Activated CD8-positive, alpha-beta memory T cell treated with anti-CD3 and anti-CD28 coated beads, Interleukin-2, amount 10 ng/mL, durations not matched to agents 7 days and 5 days (primary cell): Measurements from ENCODE around the gene FOXN1. TPM values are rescaled to one million over a fixed set of nuclear protein-coding genes. Genes with fewer than 3 reads are reported as not detected.

Experiments
- ATAC-seq: fragments of 150-1000 bp; cut with Tn5 transposase; one replicate; pipeline ENCODE4 v1.10.0; 2021; ENCODE audit warnings: moderate library complexity
- CTCF ChIA-PET: fragments of 350-600 bp; sonication (Branson Sonifier 250); formaldehyde crosslinking; loops from one replicate; lab custom pipeline; 2021; ENCODE audit warnings: antibody characterized with exemption; lab: Charles Lee
- DNase-seq: peaks from one replicate; pipeline ENCODE4 v3.0.0-alpha.2; 2020
- H3K27ac Mint-ChIP-seq: one replicate; pipeline ENCODE4 v1.8.0; 2021; ENCODE audit warnings: mild to moderate bottlenecking, mixed read lengths
- H3K27me3 Mint-ChIP-seq: one replicate; pipeline ENCODE4 v1.8.0; 2021; ENCODE audit warnings: mixed read lengths
- H3K36me3 Mint-ChIP-seq: one replicate; pipeline ENCODE4 v1.8.0; 2021; ENCODE audit warnings: mild to moderate bottlenecking, mixed read lengths
- H3K4me1 Mint-ChIP-seq: one replicate; pipeline ENCODE4 v1.8.0; 2021; ENCODE audit warnings: mixed read lengths
- H3K4me3 Mint-ChIP-seq: one replicate; pipeline ENCODE4 v1.8.0; 2021; ENCODE audit warnings: mild to moderate bottlenecking, moderate library complexity, mixed read lengths
- H3K9me3 Mint-ChIP-seq: one replicate; pipeline ENCODE4 v1.8.0; 2022; ENCODE audit warnings: low read depth, mixed read lengths
- total RNA-seq, 2 experiments: library from RNA; stranded (reverse); gene quantifications; one replicate each; pipeline ENCODE4 v1.2.3, GENCODE V29; 2021

The FOXN1 gene
- total RNA-seq, 2 experiments from 2014 or later: not detected

- Mint-ChIP-seq H3K27me3 (no peaks in the 10 kb centered on the region), H3K4me1 (peaks cover 43% of the 10 kb centered on the region), H3K9me3 (no peaks in the 10 kb centered on the region), H3K36me3 (peaks cover 35% of the 10 kb centered on the region), H3K4me3 (peak within 1 kb of the TSS; percentile 78), H3K27ac (peak within 1 kb of the TSS; percentile 71)
- DNase-seq: peak; percentile 84
- CTCF ChIA-PET: interaction anchor here (1.0 to 2.1 kb wide), 2 partner anchors 19 to 20 kb away, joined by 3 to 11 read pairs; partner anchors contain the start of gene PIGS
- peak; percentile 88 for ATAC-seq
Observed at GRCh38 chr17:28552176-28552999, 46.2 kb downstream of the FOXN1 start, which contains the start of gene UNC119. UNC119 (minus strand) TSS chr17:28552624; CDS start chr17:28552557, 67 bp downstream.

GRCh38 chr17:28553000-28553505 is 46.9 kb downstream of the FOXN1 start:
- H3K36me3 Mint-ChIP-seq: peaks cover 33% of the 10 kb centered on the region
- DNase-seq: no peak
- H3K27ac Mint-ChIP-seq: peak overlapping the region; percentile 41
- no peak for ATAC-seq
- CTCF ChIA-PET: interaction anchor here (0.7 to 1.8 kb wide), 4 partner anchors 17 to 136 kb away, joined by 3 to 10 read pairs (median 5); no protein-coding TSS in a partner anchor
- H3K4me3 Mint-ChIP-seq: peak overlapping the region; percentile 78
- H3K4me1 Mint-ChIP-seq: peaks cover 45% of the 10 kb centered on the region
- H3K27me3 Mint-ChIP-seq: no peaks in the 10 kb centered on the region
- no peaks in the 10 kb centered on the region for H3K9me3 Mint-ChIP-seq

- DNase-seq (no peak), ATAC-seq (no peak)
- Mint-ChIP-seq H3K27ac (no peak overlapping the region), H3K4me3 (no peak overlapping the region), H3K4me1 (peaks cover 37% of the 10 kb centered on the region), H3K9me3 (no peaks in the 10 kb centered on the region), H3K36me3 (peaks cover 39% of the 10 kb centered on the region), H3K27me3 (no peaks in the 10 kb centered on the region)
- CTCF ChIA-PET: interaction anchor here (1.8 kb wide), 1 partner anchor 16 kb away, joined by 10 read pairs; no protein-coding TSS in a partner anchor
Observed at GRCh38 chr17:28554565-28554964, 48.4 kb downstream of the FOXN1 start.

- Mint-ChIP-seq H3K4me1 (peaks cover 32% of the 10 kb centered on the region), H3K27ac (no peak overlapping the region), H3K4me3 (no peak overlapping the region), H3K27me3 (no peaks in the 10 kb centered on the region), H3K9me3 (no peaks in the 10 kb centered on the region), H3K36me3 (peaks cover 44% of the 10 kb centered on the region)
- no peak for ATAC-seq
- DNase-seq: no peak
- CTCF ChIA-PET: no interaction called here
Observed at GRCh38 chr17:28555022-28555421, 48.9 kb downstream of the FOXN1 start.

DNA sequence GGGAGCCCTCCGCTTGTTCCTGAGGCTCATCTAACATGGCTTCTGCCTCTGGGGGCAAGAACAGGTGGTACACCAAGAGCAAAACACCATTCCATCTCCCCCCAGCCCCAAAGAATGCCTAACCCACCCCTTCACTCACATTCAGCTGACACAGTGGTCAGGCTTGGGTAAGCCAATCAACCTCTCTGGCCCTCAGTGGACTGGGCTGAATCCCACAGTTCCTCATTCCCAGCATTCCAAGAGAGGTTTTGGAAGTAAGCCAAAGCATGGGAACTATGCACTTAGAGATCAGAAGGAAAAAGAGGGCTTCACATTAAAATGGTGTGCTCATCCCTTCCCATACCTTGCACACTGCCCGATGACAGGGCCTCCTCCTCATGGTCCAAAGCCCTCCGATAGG is 57.3 kb downstream of the FOXN1 start:
- Mint-ChIP-seq H3K4me1 (peaks cover 17% of the 10 kb centered on the region), H3K9me3 (no peaks in the 10 kb centered on the region), H3K36me3 (peaks cover 42% of the 10 kb centered on the region), H3K27ac (no peak overlapping the region), H3K4me3 (no peak overlapping the region), H3K27me3 (no peaks in the 10 kb centered on the region)
- CTCF ChIA-PET: no interaction called here
- no peak for DNase-seq
- no peak for ATAC-seq

DNA sequence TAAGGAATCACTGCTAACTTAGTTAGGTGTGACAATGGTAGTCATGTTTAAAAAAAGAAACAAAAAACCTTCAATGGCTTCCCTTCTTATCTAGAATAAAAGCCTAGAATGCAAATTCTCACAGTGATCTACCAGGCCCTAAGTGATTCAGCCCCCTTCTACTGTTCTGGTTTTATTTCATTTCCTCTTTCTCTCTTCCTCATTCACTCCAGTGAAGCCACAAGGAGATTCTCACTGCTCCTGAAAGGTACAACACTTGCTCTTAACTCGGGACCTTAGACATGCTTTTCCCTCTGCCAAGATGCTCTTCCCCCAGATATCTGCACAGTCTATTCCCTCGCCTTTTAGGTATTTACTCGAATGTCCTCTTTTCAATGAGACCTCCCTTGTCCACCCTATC is 61.5 kb downstream of the FOXN1 start:
- Mint-ChIP-seq H3K27me3 (no peaks in the 10 kb centered on the region), H3K27ac (peak overlapping the region; percentile 43), H3K4me3 (no peak overlapping the region), H3K9me3 (no peaks in the 10 kb centered on the region), H3K4me1 (peaks cover 38% of the 10 kb centered on the region), H3K36me3 (peaks cover 34% of the 10 kb centered on the region)
- ATAC-seq (no peak), DNase-seq (no peak)
- CTCF ChIA-PET: interaction anchor here (1.1 kb wide), 1 partner anchor 18 kb away, joined by 4 read pairs; no protein-coding TSS in a partner anchor

DNA sequence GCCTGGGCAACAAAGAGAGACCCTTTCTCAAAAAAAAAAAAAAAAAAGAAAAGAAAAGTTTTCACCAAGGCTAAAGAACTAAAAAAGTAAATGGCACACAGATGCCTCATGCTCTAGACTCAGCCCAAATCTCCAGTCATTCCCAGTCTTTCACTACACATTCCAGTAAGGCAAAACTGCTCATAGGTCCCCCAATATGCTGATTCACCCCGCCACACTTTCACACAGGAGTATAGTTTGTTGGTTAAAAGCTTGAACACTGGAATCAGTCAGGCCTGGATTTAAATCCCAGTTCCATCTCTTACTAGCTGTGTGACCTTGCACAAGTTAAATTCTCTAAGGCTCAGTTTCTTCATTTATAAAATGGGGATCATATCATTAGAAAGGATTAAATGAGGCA is 63.3 kb downstream of the FOXN1 start:
- Mint-ChIP-seq H3K36me3 (peaks cover 29% of the 10 kb centered on the region), H3K9me3 (no peaks in the 10 kb centered on the region), H3K27ac (peak overlapping the region; percentile 34), H3K4me3 (peak overlapping the region; percentile 86), H3K4me1 (peaks cover 41% of the 10 kb centered on the region), H3K27me3 (no peaks in the 10 kb centered on the region)
- ATAC-seq (no peak), DNase-seq (no peak)
- CTCF ChIA-PET: interaction anchor here (0.7 to 3.6 kb wide), 6 partner anchors 8 to 212 kb away, joined by 3 to 22 read pairs (median 4); partner anchors contain the start of gene POLDIP2

- H3K4me1 Mint-ChIP-seq: peaks cover 46% of the 10 kb centered on the region
- ATAC-seq (peak; percentile 55), DNase-seq (peak; percentile 70)
- H3K27me3 Mint-ChIP-seq: no peaks in the 10 kb centered on the region
- CTCF ChIA-PET: interaction anchor here (1.0 to 3.6 kb wide), 8 partner anchors 9 to 156 kb away, joined by 3 to 22 read pairs (median 6); partner anchors contain the start of genes BLTP2 and TLCD1
- H3K4me3 Mint-ChIP-seq: peak overlapping the region; percentile 86
- no peaks in the 10 kb centered on the region for H3K9me3 Mint-ChIP-seq
- peaks cover 32% of the 10 kb centered on the region for H3K36me3 Mint-ChIP-seq
- peak overlapping the region; percentile 94 for H3K27ac Mint-ChIP-seq
Observed at GRCh38 chr17:28570716-28571360, 64.7 kb downstream of the FOXN1 start.

GRCh38 chr17:28571361-28572122 is 65.4 kb downstream of the FOXN1 start, which contains the start of gene PIGS:
PIGS (minus strand) TSS chr17:28571524; CDS start chr17:28571496, 28 bp downstream.
- Mint-ChIP-seq H3K4me3 (peak within 1 kb of the TSS; percentile 86), H3K36me3 (peaks cover 35% of the 10 kb centered on the region)

GRCh38 chr17:28572259-28573039 is 66.3 kb downstream of the FOXN1 start:
- DNase-seq (no peak), ATAC-seq (no peak)
- H3K9me3 Mint-ChIP-seq: no peaks in the 10 kb centered on the region
- CTCF ChIA-PET: interaction anchor here (0.8 to 3.6 kb wide), 6 partner anchors 19 to 89 kb away, joined by 3 to 22 read pairs (median 6); partner anchors contain the start of genes BLTP2 and SDF2
- H3K4me3 Mint-ChIP-seq: peak overlapping the region; percentile 86
- H3K4me1 Mint-ChIP-seq: peaks cover 51% of the 10 kb centered on the region
- H3K36me3 Mint-ChIP-seq: peaks cover 34% of the 10 kb centered on the region
- no peak overlapping the region for H3K27ac Mint-ChIP-seq
- H3K27me3 Mint-ChIP-seq: no peaks in the 10 kb centered on the region

More at GRCh38 chr17:28571361-28572122, 65.4 kb downstream of the FOXN1 start, which contains the start of gene PIGS:
- CTCF ChIA-PET: interaction anchor here (0.8 to 3.6 kb wide), 10 partner anchors 14 to 155 kb away, joined by 3 to 22 read pairs (median 4); partner anchors contain the start of genes BLTP2, SDF2 and TLCD1
- Mint-ChIP-seq H3K9me3 (no peaks in the 10 kb centered on the region), H3K27me3 (no peaks in the 10 kb centered on the region), H3K27ac (peak within 1 kb of the TSS; percentile 94), H3K4me1 (peaks cover 51% of the 10 kb centered on the region)
- ATAC-seq: peak; percentile 98
- peak; percentile 96 for DNase-seq

DNA sequence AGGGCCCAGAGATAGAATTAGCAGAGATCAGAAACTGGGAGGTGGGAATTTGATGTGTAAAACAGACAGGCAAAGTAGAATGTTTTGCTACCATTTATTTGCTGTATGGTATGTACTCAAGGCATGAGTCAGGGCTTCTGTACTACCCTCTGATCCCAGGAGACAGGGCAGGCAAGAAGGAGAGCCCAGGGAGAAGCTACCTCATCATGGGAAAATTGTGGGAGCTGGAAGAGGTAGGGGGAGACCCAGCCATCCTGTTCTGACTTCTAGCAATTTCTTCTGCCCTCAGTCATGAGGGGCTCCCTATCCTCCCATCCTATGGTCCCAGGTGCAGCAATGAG is 66.9 kb downstream of the FOXN1 start:
- Mint-ChIP-seq H3K4me3 (no peak overlapping the region), H3K36me3 (peaks cover 35% of the 10 kb centered on the region), H3K4me1 (peaks cover 51% of the 10 kb centered on the region), H3K27me3 (no peaks in the 10 kb centered on the region), H3K9me3 (no peaks in the 10 kb centered on the region), H3K27ac (no peak overlapping the region)
- DNase-seq (no peak), ATAC-seq (no peak)
- CTCF ChIA-PET: no interaction called here

GRCh38 chr17:28573521-28573920 is 67.4 kb downstream of the FOXN1 start:
- Mint-ChIP-seq H3K36me3 (peaks cover 36% of the 10 kb centered on the region), H3K27me3 (no peaks in the 10 kb centered on the region), H3K4me1 (peaks cover 53% of the 10 kb centered on the region), H3K27ac (no peak overlapping the region), H3K4me3 (no peak overlapping the region), H3K9me3 (no peaks in the 10 kb centered on the region)
- CTCF ChIA-PET: no interaction called here
- no peak for DNase-seq
- no peak for ATAC-seq
